IMR-90 (cell line): ENCODE measurements around the gene KCNK10. TPM values are rescaled to one million over a fixed set of nuclear protein-coding genes. Genes with fewer than 3 reads are reported as not detected.

Experiments used
- ATAC-seq: fragments of 200-7000 bp; cut with Tn5 transposase; 2 replicates; pipeline ENCODE4 v1.9.1; 2020; ENCODE audit warnings: low read depth, mild to moderate bottlenecking, moderate library complexity
- BruUV-seq: library from RNA; stranded (reverse); fragments of 400-500 nt; replicated peaks from 2 replicates; lab custom pipeline; 2021; lab: Mats Ljungman, UMichigan
- CTCF ChIA-PET: fragments of 300-600 bp; formaldehyde crosslinking; extraction: SDS; loops from one replicate; lab custom pipeline; 2021; ENCODE audit warnings: antibody characterized with exemption; lab: Yijun Ruan, JAX
- POLR2A ChIA-PET: fragments of 300-600 bp; sonication (Branson Sonifier 250); formaldehyde crosslinking; loops from one replicate; lab custom pipeline; 2022; ENCODE audit warnings: antibody characterized with exemption; ENCODE audit not compliant: unreplicated experiment; lab: Charles Lee
- DNase-seq: peaks from one replicate; pipeline ENCODE4 v3.0.0; 2013
- H2AFZ ChIP-seq: replicated peaks from 2 replicates; pipeline ENCODE3; 2013; ENCODE audit warnings: low read length, mild to moderate bottlenecking; ENCODE audit not compliant: poor library complexity
- H2AK5ac ChIP-seq: 2 replicates; pipeline ENCODE4 v1.6.1; 2013; ENCODE audit warnings: low read depth, low read length, inconsistent platforms
- H2AK9ac ChIP-seq: replicated peaks from 2 replicates; pipeline ENCODE3; 2013; ENCODE audit warnings: mild to moderate bottlenecking, low read depth, low read length, moderate library complexity; ENCODE audit not compliant: poor library complexity
- H2BK120ac ChIP-seq: 2 replicates; pipeline ENCODE4 v1.6.1; 2013; ENCODE audit warnings: low read depth, low read length, inconsistent platforms
- H2BK15ac ChIP-seq: 3 replicates; pipeline ENCODE4 v1.6.1; 2013; ENCODE audit warnings: low read depth, low read length, inconsistent platforms
- H2BK20ac ChIP-seq: 2 replicates; pipeline ENCODE4 v1.6.1; 2013; ENCODE audit warnings: low read depth, mild to moderate bottlenecking, inconsistent platforms, low read length, moderate library complexity
- H2BK5ac ChIP-seq: 2 replicates; pipeline ENCODE4 v1.6.1; 2013; ENCODE audit warnings: mild to moderate bottlenecking, low read depth, low read length, inconsistent platforms; ENCODE audit not compliant: poor library complexity, severe bottlenecking
- H3K14ac ChIP-seq: replicated peaks from 2 replicates; pipeline ENCODE4 v1.6.1; 2013; ENCODE audit warnings: low read depth, low read length, inconsistent platforms
- H3K18ac ChIP-seq: 2 replicates; pipeline ENCODE4 v1.6.1; 2013; ENCODE audit warnings: low read depth, low read length, control low read depth
- H3K23ac ChIP-seq: 2 replicates; pipeline ENCODE4 v1.6.1; 2013; ENCODE audit warnings: low read depth, low read length, inconsistent platforms
- H3K27ac ChIP-seq: 2 replicates; pipeline ENCODE4 v1.5.1; 2013; ENCODE audit warnings: mild to moderate bottlenecking, control low read depth, low read length; ENCODE audit not compliant: insufficient read depth
- H3K27me3 ChIP-seq: 2 replicates; pipeline ENCODE4 v1.6.1; 2013; ENCODE audit warnings: low read length; ENCODE audit not compliant: control insufficient read depth, insufficient read depth
- H3K36me3 ChIP-seq: 2 replicates; pipeline ENCODE4 v1.6.1; 2013; ENCODE audit warnings: low read length, mixed read lengths; ENCODE audit not compliant: control insufficient read depth, insufficient read depth
- H3K4ac ChIP-seq: 2 replicates; pipeline ENCODE4 v1.6.1; 2013; ENCODE audit warnings: low read depth, low read length, inconsistent platforms
- H3K4me1 ChIP-seq: 2 replicates; pipeline ENCODE4 v1.6.1; 2013; ENCODE audit warnings: low read length, mixed read lengths; ENCODE audit not compliant: control insufficient read depth, insufficient read depth
- H3K4me2 ChIP-seq: 2 replicates; pipeline ENCODE4 v1.6.1; 2013; ENCODE audit warnings: low read depth, mild to moderate bottlenecking, control low read depth, low read length, moderate library complexity
- H3K4me3 ChIP-seq: 2 replicates; pipeline ENCODE4 v1.5.1; 2013; ENCODE audit warnings: low read depth, mild to moderate bottlenecking, control low read depth, low read length, moderate library complexity; ENCODE audit not compliant: insufficient read depth
- H3K56ac ChIP-seq: 2 replicates; pipeline ENCODE4 v1.6.1; 2013; ENCODE audit warnings: low read length, inconsistent platforms; ENCODE audit not compliant: insufficient read depth; ENCODE audit errors: extremely low read depth
- H3K79me1 ChIP-seq, 2 experiments: 2 replicates each; pipeline ENCODE4 v1.6.1; 2013; ENCODE audit warnings: low read length in 2 of 2, inconsistent platforms in 1 of 2, low read depth in 1 of 2
- H3K9ac ChIP-seq: 2 replicates; pipeline ENCODE4 v1.6.1; 2013; ENCODE audit warnings: low read depth, low read length, control low read depth
- H3K9me1 ChIP-seq: 2 replicates; pipeline ENCODE4 v1.6.1; 2013; ENCODE audit warnings: low read length, inconsistent platforms; ENCODE audit not compliant: insufficient read depth
- H3K9me3 ChIP-seq: 2 replicates; pipeline ENCODE4 v1.6.1; 2013; ENCODE audit warnings: low read length; ENCODE audit not compliant: control insufficient read depth, insufficient read depth
- H4K20me1 ChIP-seq: 2 replicates; pipeline ENCODE4 v1.6.1; 2013; ENCODE audit warnings: low read length, inconsistent platforms; ENCODE audit not compliant: insufficient read depth
- H4K5ac ChIP-seq: 2 replicates; pipeline ENCODE4 v1.6.1; 2013; ENCODE audit warnings: mild to moderate bottlenecking, low read depth, low read length, control low read depth
- H4K8ac ChIP-seq, 2 experiments: 2 replicates each; pipeline ENCODE4 v1.6.1; 2013; ENCODE audit warnings: low read depth in 2 of 2, low read length in 2 of 2, control low read depth in 1 of 2, inconsistent platforms in 1 of 2
- H4K91ac ChIP-seq: 2 replicates; pipeline ENCODE4 v1.6.1; 2013; ENCODE audit warnings: low read depth, low read length, inconsistent platforms; ENCODE audit not compliant: insufficient read depth
- CTCF ChIP-seq: conservative IDR thresholded peaks from 2 replicates; pipeline ENCODE4 v1.5.1; 2012; ENCODE audit warnings: mild to moderate bottlenecking, low read depth, low read length, improper control_type of control experiment
- ELK1 ChIP-seq: fragments of 150-350 bp; IDR thresholded peaks from 2 replicates; pipeline ENCODE4 v1.6.1; 2016; ENCODE audit warnings: low read depth, mild to moderate bottlenecking, low read length, moderate library complexity, borderline replicate concordance
- MAFK ChIP-seq: IDR thresholded peaks from 2 replicates; pipeline ENCODE4 v1.6.1; 2012; ENCODE audit warnings: low read depth, low read length, improper control_type of control experiment
- NFE2L2 ChIP-seq: fragments of 150-350 bp; IDR thresholded peaks from 2 replicates; pipeline ENCODE4 v1.6.1; 2016; ENCODE audit warnings: low read depth, mild to moderate bottlenecking, low read length
- RCOR1 ChIP-seq: IDR thresholded peaks from 2 replicates; pipeline ENCODE4 v1.6.1; 2012; ENCODE audit warnings: mild to moderate bottlenecking, low read length, improper control_type of control experiment; ENCODE audit not compliant: insufficient replicate concordance
- SMC3 ChIP-seq: fragments of 150-350 bp; IDR thresholded peaks from 2 replicates; pipeline ENCODE4 v1.6.1; 2016; ENCODE audit warnings: low read depth, mild to moderate bottlenecking, antibody characterized with exemption, low read length, moderate library complexity
- USF2 ChIP-seq: fragments of 150-350 bp; IDR thresholded peaks from 2 replicates; pipeline ENCODE4 v1.6.1; 2017; ENCODE audit warnings: mild to moderate bottlenecking, antibody characterized with exemption, low read length, low read depth
- WGBS, 2 experiments: methylation state at CpG; one replicate each; pipeline versions ENCODE4 v1.1.5 to v1.1.7; 2013; ENCODE audit warnings: missing lambda C conversion rate in 2 of 2; ENCODE audit not compliant: insufficient read length in 1 of 2; ENCODE audit errors: extremely low coverage in 2 of 2; 5-methylcytosine and 5-hydroxymethylcytosine counted together
- dilution Hi-C: fragments of 300-500 bp; cut with HindIII; formaldehyde crosslinking; loops from one replicate; pipeline ENCODE4 v1.14.3; 2018; ENCODE audit warnings: low sequenced_read_pairs; ENCODE audit not compliant: unreplicated experiment
- in situ Hi-C: fragments of 300-500 bp; cut with MboI; formaldehyde crosslinking; loops from 3 replicates; pipeline ENCODE4 v1.14.3; 2019; ENCODE audit warnings: low sequenced_read_pairs, inconsistent platforms, mixed read lengths
- intact Hi-C: fragments of 100-400 bp; cut with micrococcal nuclease; formaldehyde crosslinking; loops from 2 replicates; pipeline ENCODE4 v1.10.0; 2022
- polyA plus RNA-seq, 3 experiments: library from polyadenylated mRNA; depleted of rRNA; stranded (reverse); fragments of >200 nt; gene quantifications; 2 replicates each; pipeline ENCODE4 v1.2.3, GENCODE V29; 2012; ENCODE audit warnings: low replicate concordance in 1 of 3
- total RNA-seq: library from RNA; depleted of rRNA; stranded (reverse); fragments of >200 nt; gene quantifications from 2 replicates; pipeline ENCODE4 v1.2.3, GENCODE V29; 2012

KCNK10 gene
- total and polyA plus RNA-seq, 2 of the 4 experiments (the other 2 are of a cell fraction) = not detected

GRCh38 chr14:88286309-88286708 is 36.8 kb downstream of the KCNK10 start:
- Histone ChIP-seq H3K18ac (no peak overlapping the region), H2BK120ac (no peak overlapping the region), H2AK5ac (no peak overlapping the region), H3K23ac (no peak overlapping the region), H3K36me3 (no peaks in the 10 kb centered on the region), H3K4ac (no peak overlapping the region), H3K27me3 (no peaks in the 10 kb centered on the region), H3K4me2 (no peak overlapping the region), H2AFZ (no peak overlapping the region), H3K14ac (no peak overlapping the region), H2BK5ac (no peak overlapping the region), H4K20me1 (no peaks in the 10 kb centered on the region), H4K8ac (no peak overlapping the region), H3K9ac (no peak overlapping the region), H3K4me3 (no peak overlapping the region), H3K9me1 (no peaks in the 10 kb centered on the region), H2BK20ac (no peak overlapping the region), H4K5ac (no peak overlapping the region), H3K79me1 (no peaks in the 10 kb centered on the region), H3K9me3 (no peaks in the 10 kb centered on the region), H3K4me1 (no peaks in the 10 kb centered on the region), H2AK9ac (no peak overlapping the region), H4K91ac (no peak overlapping the region), H2BK15ac (no peak overlapping the region), H3K27ac (no peak overlapping the region), H3K56ac (no peak overlapping the region)
- DNase-seq (no peak), ATAC-seq (no peak)
- in situ Hi-C loops (no loop called here), dilution Hi-C loops (no loop called here), intact Hi-C loops (no loop called here)
- ChIA-PET POLR2A (no interaction called here), CTCF (no interaction called here)
- BruUV-seq = no TSS peak
- no CpG with 5 or more reads among the region's 1 CpG for WGBS, 2 experiments
- TF ChIP-seq MAFK = no peak
- no peak for TF ChIP-seq RCOR1
- no peak for TF ChIP-seq SMC3
- no peak for TF ChIP-seq NFE2L2
- TF ChIP-seq USF2 = no peak
- TF ChIP-seq CTCF = no peak
- TF ChIP-seq ELK1 = no peak
